Panc1 (cell line): ENCODE data around the gene VDR. TPM values are rescaled to one million over a fixed set of nuclear protein-coding genes. Genes with fewer than 3 reads are reported as not detected.

Experiments
- ATAC-seq: fragments of 200-7000 bp; cut with Tn5 transposase; 2 replicates; pipeline ENCODE4 v1.9.1; 2020; ENCODE audit warnings: mild to moderate bottlenecking, moderate library complexity
- BruUV-seq: library from RNA; stranded (reverse); fragments of 400-500 nt; replicated peaks from 2 replicates; lab custom pipeline; 2021; lab: Mats Ljungman, UMichigan
- CTCF ChIA-PET: fragments of 300-600 bp; sonication (Branson Sonifier 250); formaldehyde crosslinking; loops from one replicate; lab custom pipeline; 2022; ENCODE audit warnings: antibody characterized with exemption; lab: Charles Lee
- POLR2A ChIA-PET: fragments of 300-600 bp; sonication (Branson Sonifier 250); formaldehyde crosslinking; loops from one replicate; lab custom pipeline; 2022; ENCODE audit warnings: antibody characterized with exemption; lab: Charles Lee
- DNase-seq: peaks from one replicate; pipeline ENCODE4 v3.0.0-alpha.2; 2010; ENCODE audit warnings: low read depth, low spot score
- H3K27ac ChIP-seq: 2 replicates; pipeline ENCODE4 v1.5.1; 2011; ENCODE audit warnings: mild to moderate bottlenecking, low read length, inconsistent platforms
- H3K27me3 ChIP-seq: fragments of 200-500 bp; sonication (Bioruptor generic); 2 replicates; pipeline ENCODE4 v1.6.0; 2014; ENCODE audit warnings: low read length, inconsistent platforms; ENCODE audit not compliant: control insufficient read depth, insufficient read depth
- H3K36me3 ChIP-seq: fragments of 200-500 bp; sonication (Bioruptor generic); 2 replicates; pipeline ENCODE4 v1.5.1; 2014; ENCODE audit warnings: inconsistent platforms, mild to moderate bottlenecking, low read length, moderate library complexity; ENCODE audit not compliant: control insufficient read depth, insufficient read depth
- H3K4me1 ChIP-seq: 2 replicates; pipeline ENCODE4 v1.5.1; 2011; ENCODE audit warnings: inconsistent platforms, mild to moderate bottlenecking, low read length, moderate library complexity; ENCODE audit not compliant: control insufficient read depth, insufficient read depth
- H3K4me3 ChIP-seq, 2 experiments: 2 replicates each; pipeline ENCODE4 v1.5.1; 2011 to 2012; ENCODE audit warnings: low read depth in 2 of 2, low read length in 2 of 2, mild to moderate bottlenecking in 2 of 2, inconsistent platforms in 1 of 2, moderate library complexity in 1 of 2
- H3K9me3 ChIP-seq: fragments of 200-500 bp; sonication (Bioruptor generic); 2 replicates; pipeline ENCODE4 v1.5.1; 2014; ENCODE audit warnings: low read depth, mild to moderate bottlenecking, inconsistent platforms, low read length, moderate library complexity; ENCODE audit not compliant: control insufficient read depth, insufficient read depth
- CTCF ChIP-seq: fragments of 450-650 bp; IDR thresholded peaks from 2 replicates; pipeline ENCODE4 v1.5.1; 2017; ENCODE audit warnings: mild to moderate bottlenecking
- POLR2AphosphoS5 ChIP-seq: IDR thresholded peaks from 2 replicates; pipeline ENCODE4 v1.6.1; 2012; ENCODE audit warnings: mild to moderate bottlenecking, low read depth, low read length, moderate library complexity
- REST ChIP-seq, 2 experiments: IDR thresholded peaks; 2 replicates each; pipeline ENCODE4 v1.6.1; 2011 to 2012; ENCODE audit warnings: low read depth in 2 of 2, control low read depth in 1 of 2, low read length in 1 of 2, mild to moderate bottlenecking in 1 of 2, moderate library complexity in 1 of 2; ENCODE audit not compliant: insufficient read depth in 1 of 2
- SIN3A ChIP-seq: IDR thresholded peaks from 2 replicates; pipeline ENCODE4 v1.6.1; 2012; ENCODE audit warnings: low read depth, mild to moderate bottlenecking, low read length, moderate library complexity, borderline replicate concordance; ENCODE audit not compliant: insufficient read depth
- TCF7L2 ChIP-seq: IDR thresholded peaks from 2 replicates; pipeline ENCODE4 v1.6.1; 2011; ENCODE audit warnings: mild to moderate bottlenecking, low read depth, low read length, inconsistent platforms
- in situ Hi-C: cut with HindIII; loops from 2 replicates; pipeline ENCODE4 v1.10.0; 2016; ENCODE audit warnings: low sequenced_read_pairs, low pct_unique_long_range_greater_than_20kb
- intact Hi-C: fragments of 100-400 bp; cut with micrococcal nuclease; formaldehyde crosslinking; loops from one replicate; pipeline ENCODE4 v1.10.0; 2022; ENCODE audit not compliant: unreplicated experiment
- total RNA-seq: library from RNA; stranded (reverse); gene quantifications from one replicate; pipeline ENCODE4 v1.2.1, GENCODE V29; 2021; ENCODE audit not compliant: unreplicated experiment

VDR gene
- total RNA-seq, 1 experiment from 2014 or later: 3.0 TPM

- POLR2A ChIA-PET: no interaction called here
- CTCF ChIA-PET: interaction anchor here (0.9 to 1.1 kb wide), 2 partner anchors 19 to 58 kb away, joined by 3 read pairs; no protein-coding TSS in a partner anchor
- H3K4me1 ChIP-seq: peaks cover 3% of the 10 kb centered on the region; the same call in 1 of the 2 replicates
- DNase-seq (no peak), ATAC-seq (no peak)
- no peaks in the 10 kb centered on the region for H3K36me3 ChIP-seq
- in situ Hi-C loops: no loop called here
- H3K4me3 ChIP-seq: no peak overlapping the region
- H3K27me3 ChIP-seq: no peaks in the 10 kb centered on the region
- TF ChIP-seq REST (IDR thresholded peaks at IDR 0.05; ENCODE audit: insufficient read depth in 1 of 2, low read depth in 2 of 2, low read length in 1 of 2): no peak
- TF ChIP-seq CTCF: no peak
- no peak for TF ChIP-seq TCF7L2
- no peak for TF ChIP-seq POLR2AphosphoS5
- TF ChIP-seq SIN3A: no peak
- intact Hi-C loops: no loop called here
- BruUV-seq: no TSS peak
- no peak overlapping the region for H3K27ac ChIP-seq
- H3K9me3 ChIP-seq: no peaks in the 10 kb centered on the region
Observed at GRCh38 chr12:47891356-47891755, 13.4 kb downstream of the VDR start.

DNA sequence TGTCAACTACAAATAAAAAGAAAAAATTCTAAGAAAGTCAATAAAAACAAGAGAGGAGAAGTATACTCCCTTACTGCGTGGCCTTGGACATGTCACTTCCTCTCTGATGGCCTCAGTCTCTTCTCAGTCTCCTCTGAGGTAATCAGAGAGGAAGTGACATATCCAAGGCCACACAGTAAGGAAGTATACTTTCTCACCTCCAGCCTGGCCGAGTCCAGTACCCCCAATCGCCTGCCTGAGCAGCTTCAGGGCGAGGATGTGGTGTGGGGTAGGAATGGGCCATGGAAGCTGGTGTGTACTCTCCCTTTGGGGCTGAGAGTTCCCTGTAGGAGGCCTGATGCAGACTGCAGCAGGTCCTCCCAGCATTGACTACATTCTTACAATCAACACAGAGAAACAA is 15.8 kb downstream of the VDR start:
- Histone ChIP-seq H3K36me3 (no peaks in the 10 kb centered on the region), H3K4me1 (no peaks in the 10 kb centered on the region), H3K27me3 (no peaks in the 10 kb centered on the region), H3K9me3 (no peaks in the 10 kb centered on the region), H3K27ac (no peak overlapping the region), H3K4me3 (no peak overlapping the region)
- ATAC-seq (no peak), DNase-seq (no peak)
- TF ChIP-seq SIN3A (no peak), TCF7L2 (no peak), CTCF (no peak), POLR2AphosphoS5 (no peak), REST (IDR thresholded peaks at IDR 0.05; ENCODE audit: insufficient read depth in 1 of 2, low read depth in 2 of 2, low read length in 1 of 2) (no peak)
- in situ Hi-C loops (no loop called here), intact Hi-C loops (no loop called here)
- ChIA-PET CTCF (interaction anchor here (0.6 kb wide), 1 partner anchor 49 kb away, joined by 4 read pairs; no protein-coding TSS in a partner anchor), POLR2A (no interaction called here)
- BruUV-seq: no TSS peak
